Purkinje cell (primary cell): ENCODE data around the gene QRICH2. TPM values are rescaled to one million over a fixed set of nuclear protein-coding genes. Genes with fewer than 3 reads are reported as not detected.

Experiments
- polyA plus RNA-seq: library from polyadenylated mRNA; unstranded; fragments of >200 nt; fragmentation: Nextera tagmentation; gene quantifications from 2 replicates; pipeline ENCODE4 v1.2.1, GENCODE V29; 2014

QRICH2 gene, protein sequence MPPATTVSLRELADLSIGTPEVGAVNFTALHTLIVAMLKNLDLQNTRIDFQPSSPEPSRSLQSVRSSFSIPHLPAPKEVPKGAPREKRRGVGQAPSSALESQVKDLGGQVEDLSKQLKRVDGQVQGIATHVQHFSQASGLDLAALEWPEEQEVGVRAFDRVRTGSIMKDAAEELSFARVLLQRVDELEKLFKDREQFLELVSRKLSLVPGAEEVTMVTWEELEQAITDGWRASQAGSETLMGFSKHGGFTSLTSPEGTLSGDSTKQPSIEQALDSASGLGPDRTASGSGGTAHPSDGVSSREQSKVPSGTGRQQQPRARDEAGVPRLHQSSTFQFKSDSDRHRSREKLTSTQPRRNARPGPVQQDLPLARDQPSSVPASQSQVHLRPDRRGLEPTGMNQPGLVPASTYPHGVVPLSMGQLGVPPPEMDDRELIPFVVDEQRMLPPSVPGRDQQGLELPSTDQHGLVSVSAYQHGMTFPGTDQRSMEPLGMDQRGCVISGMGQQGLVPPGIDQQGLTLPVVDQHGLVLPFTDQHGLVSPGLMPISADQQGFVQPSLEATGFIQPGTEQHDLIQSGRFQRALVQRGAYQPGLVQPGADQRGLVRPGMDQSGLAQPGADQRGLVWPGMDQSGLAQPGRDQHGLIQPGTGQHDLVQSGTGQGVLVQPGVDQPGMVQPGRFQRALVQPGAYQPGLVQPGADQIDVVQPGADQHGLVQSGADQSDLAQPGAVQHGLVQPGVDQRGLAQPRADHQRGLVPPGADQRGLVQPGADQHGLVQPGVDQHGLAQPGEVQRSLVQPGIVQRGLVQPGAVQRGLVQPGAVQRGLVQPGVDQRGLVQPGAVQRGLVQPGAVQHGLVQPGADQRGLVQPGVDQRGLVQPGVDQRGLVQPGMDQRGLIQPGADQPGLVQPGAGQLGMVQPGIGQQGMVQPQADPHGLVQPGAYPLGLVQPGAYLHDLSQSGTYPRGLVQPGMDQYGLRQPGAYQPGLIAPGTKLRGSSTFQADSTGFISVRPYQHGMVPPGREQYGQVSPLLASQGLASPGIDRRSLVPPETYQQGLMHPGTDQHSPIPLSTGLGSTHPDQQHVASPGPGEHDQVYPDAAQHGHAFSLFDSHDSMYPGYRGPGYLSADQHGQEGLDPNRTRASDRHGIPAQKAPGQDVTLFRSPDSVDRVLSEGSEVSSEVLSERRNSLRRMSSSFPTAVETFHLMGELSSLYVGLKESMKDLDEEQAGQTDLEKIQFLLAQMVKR (N-terminal part only)
- 0.21 and 0.31 TPM in 2 replicates for polyA plus RNA-seq

DNA sequence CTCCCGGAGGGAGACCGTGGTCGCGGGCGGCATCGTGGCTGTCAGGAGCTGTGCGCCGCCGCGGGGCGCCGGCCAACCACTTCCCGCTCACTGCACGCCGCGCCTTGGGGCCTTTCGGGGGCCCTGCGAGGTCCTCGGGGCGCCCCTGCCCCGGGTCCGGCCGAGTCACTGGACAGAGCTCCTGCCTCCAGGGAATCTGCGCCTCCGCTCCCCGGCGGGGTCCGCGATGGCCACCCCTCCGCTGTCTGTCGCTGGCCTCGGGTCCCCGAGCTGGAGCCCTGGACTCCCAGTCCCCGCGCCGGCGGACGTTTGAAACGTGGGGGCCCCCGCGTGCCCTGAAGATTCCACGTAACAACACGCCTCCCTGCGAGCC is at the start of gene QRICH2:
Gene QRICH2, minus strand, starts transcription at position 311 of the 373 bp plus-strand sequence. Its CDS starts 278 bp downstream, at position 33.

DNA sequence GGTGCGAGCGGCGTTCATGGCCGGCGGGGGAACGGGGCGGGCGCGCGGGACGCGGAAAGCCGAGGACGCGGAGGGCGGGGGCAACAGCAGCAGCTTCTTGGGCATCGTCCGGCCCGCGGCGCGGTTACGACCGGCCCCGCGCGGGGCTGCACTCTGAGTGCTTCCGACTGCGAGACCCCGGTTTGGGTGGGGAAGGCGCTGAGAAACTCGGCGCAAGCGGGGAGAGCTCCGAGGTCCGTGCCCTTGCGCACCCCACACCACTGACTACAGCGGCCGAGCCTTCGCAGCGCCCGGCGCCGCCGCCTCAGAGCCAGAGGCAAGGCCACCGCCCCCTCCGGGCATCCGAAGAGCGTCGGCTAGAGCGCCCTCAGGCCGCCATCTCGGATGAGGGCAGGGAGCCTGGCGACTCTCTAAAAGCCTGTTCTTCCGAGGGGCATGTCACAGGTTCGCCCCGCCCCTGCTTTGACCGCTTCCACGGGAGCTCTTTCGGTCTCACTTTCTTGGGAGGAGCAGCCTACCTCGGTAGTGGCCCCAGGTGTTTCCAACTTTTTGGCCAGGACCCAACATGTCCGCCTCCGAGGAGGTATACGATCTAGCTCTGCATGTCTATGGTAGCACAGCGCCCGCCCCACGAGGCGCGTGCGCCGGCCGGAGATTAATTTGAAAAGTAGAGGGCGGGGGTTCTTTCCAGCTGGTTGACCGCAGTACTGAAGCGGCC is 45.7 kb upstream of the QRICH2 start, which contains the start of gene PRPSAP1:
Gene PRPSAP1, minus strand, starts transcription at position 318 of the 718 bp plus-strand sequence. Its CDS starts 213 bp downstream, at position 105.

DNA sequence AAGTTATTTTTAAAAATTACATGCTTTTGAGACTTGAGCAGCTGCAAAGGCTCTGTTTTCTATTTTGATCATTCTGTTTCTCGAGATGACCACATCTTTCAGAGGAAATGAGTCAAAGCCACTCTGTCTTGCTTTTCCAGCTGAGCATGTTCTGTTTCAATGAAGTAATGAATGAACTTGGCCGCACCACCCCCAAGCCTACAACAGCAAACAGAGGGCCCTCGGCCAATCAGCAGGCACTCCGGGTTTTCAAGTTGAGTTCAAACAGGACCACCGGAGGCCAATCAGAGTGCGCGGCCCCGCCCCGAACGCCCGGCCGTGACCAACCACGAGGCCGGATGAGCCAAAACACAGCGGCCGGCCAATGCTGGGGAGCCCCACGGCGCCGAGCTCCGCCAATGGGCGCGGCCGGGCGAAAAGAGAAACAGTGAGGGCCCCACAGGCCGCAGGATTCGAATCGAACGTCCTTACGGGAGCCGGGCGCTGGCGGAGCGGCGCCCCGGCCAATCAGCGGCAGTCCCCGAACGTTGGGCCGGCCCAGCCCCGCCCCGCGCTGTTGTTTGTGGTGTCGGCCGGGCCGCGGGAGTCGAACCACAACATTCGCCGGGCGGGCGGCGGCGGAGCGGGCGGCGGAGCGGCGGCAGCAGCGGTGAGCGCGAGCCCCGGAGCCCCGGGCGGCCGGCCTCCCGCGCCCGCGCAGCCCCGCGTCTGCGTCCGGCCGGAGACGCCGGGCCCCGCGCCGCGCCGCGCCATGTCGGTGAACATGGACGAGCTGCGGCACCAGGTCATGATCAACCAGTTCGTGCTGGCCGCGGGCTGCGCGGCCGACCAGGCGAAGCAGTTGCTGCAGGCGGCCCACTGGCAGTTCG is 43.1 kb downstream of the QRICH2 start, which contains the start of gene UBALD2:
Gene UBALD2, plus strand, starts transcription at position 594 of the 869 bp plus-strand sequence. Its CDS starts 158 bp downstream, at position 752.

DNA sequence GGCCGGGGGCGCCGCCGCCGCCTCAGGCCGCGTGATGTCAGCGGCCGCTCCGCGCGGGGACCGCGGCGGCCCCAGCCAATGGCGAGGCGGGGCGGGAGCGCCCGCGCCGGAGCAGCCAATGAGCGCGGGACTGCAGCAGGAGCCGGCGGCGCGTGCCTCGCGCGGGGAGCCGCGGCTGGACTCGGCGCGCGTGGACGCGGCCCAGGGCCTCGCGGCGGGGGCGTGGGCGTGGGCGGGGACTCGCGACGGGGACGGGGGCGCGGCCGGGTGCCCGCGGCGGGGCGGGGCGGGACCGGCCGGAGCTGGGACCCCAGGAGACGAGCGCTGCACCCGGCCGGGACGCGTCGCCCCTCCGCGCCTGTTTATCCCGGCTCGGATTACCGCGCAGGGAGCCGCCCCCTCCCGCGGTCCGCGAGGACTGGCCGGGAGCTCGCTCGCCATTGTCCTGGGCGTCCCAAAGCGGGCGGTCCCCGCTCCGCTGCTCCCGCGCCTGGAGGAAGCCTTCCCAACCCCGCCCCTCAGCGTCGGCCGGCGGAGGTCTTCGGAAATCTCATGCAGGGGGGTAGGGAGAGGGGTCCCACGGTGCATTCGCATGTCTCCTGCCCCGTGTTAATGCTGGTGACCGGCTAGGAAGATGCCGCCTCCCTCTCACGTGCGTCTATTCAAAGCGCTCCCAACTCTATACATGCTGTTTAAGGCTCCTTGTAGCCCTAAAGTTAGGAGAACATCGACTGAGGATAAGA is 67.4 kb downstream of the QRICH2 start, which contains the start of gene RNF157:
Gene RNF157, minus strand, starts transcription at position 33 of the 743 bp plus-strand sequence. CDS start 253 bp downstream, outside the sequence.

Other genes starting within 250 kb of the QRICH2 start
- gene SRP68, start 235.8 kb downstream of the QRICH2 start, polyA plus RNA-seq: 26.4 and 28.5 TPM in 2 replicates
- 0.41 TPM in 1 of 2 replicates, not detected in the other for gene GALR2, start 233.5 kb downstream of the QRICH2 start, polyA plus RNA-seq
- 0.20 and 0.42 TPM in 2 replicates for gene ZACN, start 229.1 kb downstream of the QRICH2 start, polyA plus RNA-seq
- gene EXOC7, start 204.5 kb downstream of the QRICH2 start, polyA plus RNA-seq: 21.9 and 24.2 TPM in 2 replicates
- not detected in 2 replicates for gene FOXJ1, start 167.0 kb downstream of the QRICH2 start, polyA plus RNA-seq
- gene RNF157, start 67.8 kb downstream of the QRICH2 start, polyA plus RNA-seq: 38.1 and 46.4 TPM in 2 replicates
- 0.25 and 3.3 TPM in 2 replicates for gene UBALD2, start 42.9 kb downstream of the QRICH2 start, polyA plus RNA-seq
- gene PRPSAP1, start 45.6 kb upstream of the QRICH2 start, polyA plus RNA-seq: 26.9 and 32.5 TPM in 2 replicates
- 0.13 and 0.78 TPM in 2 replicates for gene SPHK1, start 76.3 kb upstream of the QRICH2 start, polyA plus RNA-seq
- gene UBE2O, start 144.9 kb upstream of the QRICH2 start, polyA plus RNA-seq: 5.9 and 11.2 TPM in 2 replicates
- gene AANAT, start 159.3 kb upstream of the QRICH2 start, polyA plus RNA-seq: not detected in 2 replicates
- gene RHBDF2, start 193.1 kb upstream of the QRICH2 start, polyA plus RNA-seq: not detected in 2 replicates
- gene CYGB, start 229.4 kb upstream of the QRICH2 start, polyA plus RNA-seq: 0.28 and 0.83 TPM in 2 replicates
- 4.4 and 4.9 TPM in 2 replicates for gene PRCD, start 231.8 kb upstream of the QRICH2 start, polyA plus RNA-seq